ENCODE data around the gene FBXW5.

FBXW5 gene

GRCh38 chr9:136931611-136932130 lies 12.9 kb downstream of the FBXW5 start:
- no peak for DNase-seq

- DNase-seq, result no peak
These were observed 14.5 kb downstream of the FBXW5 start for GRCh38 chr9:136930014-136930413.

- no peak for DNase-seq
These were observed 15.9 kb downstream of the FBXW5 start for GRCh38 chr9:136928591-136928990.

DNA sequence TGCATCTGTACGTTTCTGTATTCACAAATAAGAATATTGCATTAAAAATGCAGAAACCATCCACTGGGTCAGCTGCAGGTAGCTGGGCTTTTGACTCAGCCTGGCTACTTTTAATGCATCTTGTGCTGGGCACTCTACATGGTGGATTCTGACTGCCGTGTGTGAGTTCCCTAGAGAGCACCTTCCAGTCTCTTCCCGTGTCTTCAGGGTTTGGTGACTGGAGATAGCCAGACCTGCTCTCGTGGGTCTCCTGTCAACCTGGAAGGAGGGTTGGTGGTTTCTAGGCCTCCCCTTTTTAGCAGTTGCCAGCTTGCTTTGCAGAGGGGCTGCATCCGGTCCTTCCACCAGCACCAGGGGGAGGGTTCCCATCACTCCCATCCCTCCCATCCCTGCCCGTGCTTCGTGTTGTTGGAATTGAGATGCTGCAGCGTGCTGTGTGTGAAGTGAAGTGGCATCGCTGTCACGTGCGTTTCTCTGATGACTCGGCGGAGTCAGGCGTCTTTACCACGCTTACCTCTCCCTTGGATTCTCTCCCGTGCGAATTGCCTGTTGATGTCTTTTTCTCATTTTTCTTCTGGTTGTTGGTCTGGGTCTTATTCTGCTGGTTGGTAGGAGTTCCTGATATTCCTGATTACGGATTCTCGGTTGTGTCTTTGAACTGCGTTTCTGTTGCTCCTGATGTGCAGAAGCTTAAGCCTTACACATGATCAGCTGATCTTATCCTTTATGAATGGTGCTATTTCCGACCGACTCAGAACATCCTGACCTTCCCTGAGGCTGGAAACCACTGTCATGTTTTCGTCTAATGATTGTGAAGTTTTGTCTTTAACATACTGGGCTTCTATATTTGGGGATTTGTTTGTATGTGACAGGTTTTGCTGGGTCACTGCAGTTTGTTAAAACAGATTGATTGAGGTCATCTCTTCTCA lies 16.9 kb downstream of the FBXW5 start:
- no peak for DNase-seq

DNA sequence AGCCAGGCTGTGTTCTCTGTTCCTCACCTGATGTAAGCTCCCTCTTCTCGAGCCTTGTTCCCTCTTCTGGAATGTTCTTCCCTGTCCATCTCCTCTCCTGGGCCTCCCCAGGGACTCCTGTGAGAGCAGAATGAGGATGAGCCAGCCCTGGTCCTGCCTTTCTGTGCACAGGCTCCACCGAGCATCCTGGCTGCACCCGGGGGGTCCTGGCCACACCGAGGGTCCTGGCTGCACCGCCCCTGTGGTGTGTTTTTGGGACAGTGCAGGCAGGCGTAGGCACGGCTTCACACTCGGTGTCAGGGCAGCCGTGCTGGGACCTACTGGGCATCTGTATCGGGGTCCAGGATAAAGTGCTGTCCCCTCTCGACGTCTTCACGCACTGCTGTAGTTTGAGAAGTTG lies 17.8 kb downstream of the FBXW5 start:
- DNase-seq, result no peak

- no peak for DNase-seq
These were observed 18.3 kb downstream of the FBXW5 start for GRCh38 chr9:136926154-136926704.

- no peak for DNase-seq
These were observed 19.0 kb downstream of the FBXW5 start for GRCh38 chr9:136925414-136926153.

DNA sequence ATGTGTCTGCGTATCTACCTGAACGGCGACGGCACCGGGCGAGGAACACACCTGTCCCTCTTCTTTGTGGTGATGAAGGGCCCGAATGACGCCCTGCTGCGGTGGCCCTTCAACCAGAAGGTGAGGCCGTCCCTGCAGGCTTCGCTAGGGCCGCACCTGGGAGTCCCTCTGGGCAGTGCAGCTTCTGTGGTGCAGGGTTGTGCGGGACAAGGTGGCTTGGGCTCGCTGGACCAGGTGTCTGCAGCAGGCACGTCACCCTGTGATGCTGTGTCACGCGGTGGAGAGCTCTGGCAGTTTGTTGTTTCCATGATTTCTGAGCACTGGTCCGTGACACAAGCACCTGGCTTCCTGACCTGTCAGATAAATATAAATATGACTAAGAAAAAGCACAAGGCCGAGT lies 20.7 kb downstream of the FBXW5 start:
- DNase-seq, result no peak

- DNase-seq, result no peak
These were observed 22.0 kb downstream of the FBXW5 start for GRCh38 chr9:136922540-136922939.

DNA sequence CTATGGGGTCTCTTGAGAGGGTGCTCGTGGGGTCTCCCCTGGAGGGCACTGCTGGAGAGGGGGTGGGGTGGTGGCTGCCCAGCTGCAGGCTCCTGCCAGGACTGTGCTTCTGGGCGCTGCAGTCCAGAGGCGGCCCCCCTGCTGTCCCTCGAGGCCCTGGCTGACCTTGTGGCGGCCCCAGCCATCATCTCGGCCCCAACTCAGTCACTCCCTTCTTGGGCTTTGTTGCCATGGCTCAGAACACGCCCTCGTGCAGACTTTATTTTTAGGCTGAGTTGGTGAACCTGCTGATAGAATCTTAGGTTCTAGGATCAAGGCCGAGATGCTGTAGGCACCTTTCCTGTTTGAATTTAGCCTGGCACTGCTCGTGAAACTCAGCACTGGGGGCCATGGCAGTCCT lies 22.8 kb downstream of the FBXW5 start:
- DNase-seq, result no peak

DNA sequence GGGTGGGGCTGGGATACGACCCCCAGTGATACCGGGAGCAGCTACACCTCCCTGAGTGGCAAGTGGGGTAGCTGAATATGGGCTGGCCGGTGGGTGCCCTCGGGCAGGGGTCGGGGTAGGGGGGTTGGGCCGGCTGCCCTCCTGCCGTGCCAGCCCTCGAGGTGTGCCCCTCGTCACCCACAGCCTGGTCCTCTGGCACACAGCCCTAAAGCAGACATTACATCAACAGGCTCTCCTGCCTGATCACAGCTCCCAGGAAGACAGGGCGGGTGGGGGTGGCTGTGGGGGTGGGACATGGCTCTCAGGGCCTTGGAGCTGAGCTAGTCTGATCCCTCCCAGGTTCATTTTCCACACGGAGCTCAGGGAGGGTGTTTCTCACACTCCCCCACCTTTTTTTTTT lies 23.2 kb downstream of the FBXW5 start:
- no peak for DNase-seq

GRCh38 chr9:136920734-136921231 lies 23.8 kb downstream of the FBXW5 start:
- no peak for DNase-seq

DNA sequence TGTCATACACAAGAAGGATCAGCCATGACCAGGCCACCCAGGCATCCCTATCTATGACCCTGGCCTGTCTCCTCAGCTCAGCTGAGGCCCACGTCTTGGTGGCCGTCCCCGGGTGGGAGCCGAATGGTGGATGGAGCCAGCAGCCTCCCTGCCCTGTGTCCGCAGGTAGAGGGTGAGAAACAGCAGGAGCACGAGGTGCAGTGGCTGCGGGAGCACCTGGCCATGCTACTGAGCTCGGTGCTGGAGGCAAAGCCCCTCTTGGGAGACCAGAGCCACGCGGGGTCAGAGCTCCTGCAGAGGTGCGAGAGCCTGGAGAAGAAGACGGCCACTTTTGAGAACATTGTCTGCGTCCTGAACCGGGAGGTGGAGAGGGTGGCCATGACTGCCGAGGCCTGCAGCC lies 24.5 kb downstream of the FBXW5 start:
- no peak for DNase-seq

- DNase-seq, result no peak
These were observed 26.6 kb downstream of the FBXW5 start for GRCh38 chr9:136917902-136918301.

GRCh38 chr9:136916330-136917184 lies 28.0 kb downstream of the FBXW5 start:
- no peak for DNase-seq

DNA sequence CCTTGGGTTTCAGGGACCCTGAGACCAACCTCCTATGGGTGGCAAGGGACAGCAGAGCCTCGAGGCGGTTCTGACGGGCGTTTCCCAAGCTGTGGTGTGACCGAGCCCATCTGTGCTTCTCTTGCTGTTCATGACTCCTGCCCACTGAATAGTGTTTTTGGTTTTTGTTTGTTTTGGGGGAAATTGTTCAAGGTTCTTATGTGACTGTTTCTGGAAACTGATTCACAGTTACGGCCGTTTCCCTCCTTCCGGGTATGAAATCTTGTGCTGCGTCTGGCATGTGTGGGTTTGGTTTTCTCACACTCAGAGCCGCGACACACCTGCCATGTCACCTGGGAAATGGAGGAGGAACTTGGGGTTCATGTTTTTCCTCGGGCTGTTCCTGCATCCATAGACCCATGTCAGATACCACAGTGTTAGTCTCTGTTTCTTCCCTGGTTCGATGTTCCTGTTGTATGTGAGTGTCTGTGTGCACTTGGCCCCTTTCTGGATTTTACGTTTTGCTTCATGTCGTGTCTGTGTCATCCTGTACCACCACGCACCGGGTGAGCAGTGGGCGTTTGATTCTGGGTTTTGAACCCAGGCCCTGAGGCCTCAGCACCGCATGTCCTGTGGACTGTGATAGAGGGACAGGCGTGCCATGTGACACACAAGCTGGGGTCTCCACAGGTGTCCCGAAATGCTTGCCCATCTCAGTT lies 28.8 kb downstream of the FBXW5 start:
- no peak for DNase-seq

DNA sequence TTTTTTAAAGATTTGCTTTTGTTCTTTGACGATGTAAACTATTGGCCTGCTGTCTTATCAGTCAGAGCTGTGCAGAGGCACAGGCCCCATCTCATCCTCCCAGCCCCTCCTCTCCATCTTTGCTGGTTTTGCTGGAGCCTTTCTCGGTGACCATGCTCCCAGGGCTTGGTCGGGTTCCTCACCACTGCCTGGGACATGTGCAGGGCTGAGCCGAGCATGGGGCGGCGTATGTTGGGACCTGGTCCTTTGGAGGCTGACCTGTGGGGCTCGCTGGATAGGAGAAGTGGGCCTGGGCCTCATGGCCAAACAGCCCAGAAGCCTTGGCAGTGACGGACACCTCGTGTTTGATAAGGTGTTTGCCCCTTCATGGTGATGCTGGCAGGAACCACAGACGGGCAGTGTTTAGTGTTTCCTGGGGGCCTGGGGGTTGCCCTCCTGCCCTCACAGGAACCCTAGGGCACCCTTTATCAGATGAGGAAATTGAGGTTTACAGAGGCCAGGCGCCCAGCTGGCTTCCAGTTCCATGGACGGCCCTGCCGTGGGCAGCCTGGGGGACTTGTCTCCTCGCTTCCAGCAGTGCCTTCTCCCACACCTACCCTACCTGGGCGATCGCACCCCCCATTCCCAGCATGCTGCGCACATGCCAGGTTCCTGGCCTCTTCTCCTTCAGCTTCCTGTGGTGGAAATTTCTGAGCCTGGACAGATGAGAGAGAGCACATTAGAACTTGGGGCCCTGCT lies 30.7 kb downstream of the FBXW5 start:
- DNase-seq, result no peak

- no peak for DNase-seq
These were observed 33.7 kb downstream of the FBXW5 start for GRCh38 chr9:136910901-136911245.

- DNase-seq, result no peak
These were observed 34.2 kb downstream of the FBXW5 start for GRCh38 chr9:136910197-136910900.
